ENCODE measurements around the gene DGKB.

DNA sequence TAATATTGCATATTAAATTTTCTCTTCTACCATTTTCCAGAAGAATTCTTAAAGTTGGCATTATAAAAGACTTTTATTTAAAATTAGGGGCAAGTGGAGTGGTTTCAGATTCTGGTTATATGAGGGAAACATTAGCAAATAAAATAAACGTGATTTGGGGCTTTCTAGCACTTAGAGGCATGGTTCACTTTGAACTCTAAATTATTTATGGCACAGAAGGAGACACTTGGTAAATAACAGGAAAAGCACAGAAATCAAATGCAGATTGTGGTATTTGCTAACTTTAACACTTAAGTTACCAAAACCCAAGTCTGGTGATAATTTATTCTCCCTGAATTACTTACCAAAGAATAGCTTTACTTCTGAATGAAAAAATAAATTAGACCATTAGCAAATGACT, 778.6 kb downstream of the DGKB start:
- TF ChIP-seq, protein P1, sequence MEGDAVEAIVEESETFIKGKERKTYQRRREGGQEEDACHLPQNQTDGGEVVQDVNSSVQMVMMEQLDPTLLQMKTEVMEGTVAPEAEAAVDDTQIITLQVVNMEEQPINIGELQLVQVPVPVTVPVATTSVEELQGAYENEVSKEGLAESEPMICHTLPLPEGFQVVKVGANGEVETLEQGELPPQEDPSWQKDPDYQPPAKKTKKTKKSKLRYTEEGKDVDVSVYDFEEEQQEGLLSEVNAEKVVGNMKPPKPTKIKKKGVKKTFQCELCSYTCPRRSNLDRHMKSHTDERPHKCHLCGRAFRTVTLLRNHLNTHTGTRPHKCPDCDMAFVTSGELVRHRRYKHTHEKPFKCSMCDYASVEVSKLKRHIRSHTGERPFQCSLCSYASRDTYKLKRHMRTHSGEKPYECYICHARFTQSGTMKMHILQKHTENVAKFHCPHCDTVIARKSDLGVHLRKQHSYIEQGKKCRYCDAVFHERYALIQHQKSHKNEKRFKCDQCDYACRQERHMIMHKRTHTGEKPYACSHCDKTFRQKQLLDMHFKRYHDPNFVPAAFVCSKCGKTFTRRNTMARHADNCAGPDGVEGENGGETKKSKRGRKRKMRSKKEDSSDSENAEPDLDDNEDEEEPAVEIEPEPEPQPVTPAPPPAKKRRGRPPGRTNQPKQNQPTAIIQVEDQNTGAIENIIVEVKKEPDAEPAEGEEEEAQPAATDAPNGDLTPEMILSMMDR (IDR thresholded peaks at IDR 0.05): no peak
- no peak for TF ChIP-seq POLR2A (IDR thresholded peaks at IDR 0.05)
